ENCODE data around the gene LRTM2. TPM values are rescaled to one million over a fixed set of nuclear protein-coding genes. Genes with fewer than 3 reads are reported as not detected.

Gene LRTM2
- total RNA-seq, 4 donors from 2014 or later, result not detected

DNA sequence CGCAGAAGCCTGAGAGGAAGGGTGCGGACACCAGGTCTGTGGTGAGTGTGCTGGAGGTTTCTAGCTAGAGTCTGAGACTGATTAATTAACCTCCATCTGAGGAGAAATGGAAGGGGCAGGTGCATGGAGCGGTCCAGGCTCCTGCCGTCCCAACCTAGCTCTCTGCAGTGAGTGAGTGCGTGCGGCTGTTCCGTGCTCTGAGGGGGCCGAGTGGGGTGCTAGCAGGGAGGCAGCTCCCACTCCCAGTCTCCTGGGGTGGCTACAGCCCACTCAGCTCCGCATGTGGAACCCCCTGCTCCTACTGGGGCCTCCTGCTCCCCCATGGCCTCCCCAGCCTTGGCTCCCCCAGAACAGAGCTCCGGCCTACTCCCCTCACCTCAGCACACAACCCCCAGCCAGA, 2.9 kb downstream of the LRTM2 start:
- TF ChIP-seq CTCF (IDR thresholded peaks at IDR 0.05; ENCODE audit: low read depth), result no peak

GRCh38 chr12:1825382-1826102, 5.2 kb downstream of the LRTM2 start:
- TF ChIP-seq CTCF (IDR thresholded peaks at IDR 0.05; ENCODE audit: low read depth), result no peak

DNA sequence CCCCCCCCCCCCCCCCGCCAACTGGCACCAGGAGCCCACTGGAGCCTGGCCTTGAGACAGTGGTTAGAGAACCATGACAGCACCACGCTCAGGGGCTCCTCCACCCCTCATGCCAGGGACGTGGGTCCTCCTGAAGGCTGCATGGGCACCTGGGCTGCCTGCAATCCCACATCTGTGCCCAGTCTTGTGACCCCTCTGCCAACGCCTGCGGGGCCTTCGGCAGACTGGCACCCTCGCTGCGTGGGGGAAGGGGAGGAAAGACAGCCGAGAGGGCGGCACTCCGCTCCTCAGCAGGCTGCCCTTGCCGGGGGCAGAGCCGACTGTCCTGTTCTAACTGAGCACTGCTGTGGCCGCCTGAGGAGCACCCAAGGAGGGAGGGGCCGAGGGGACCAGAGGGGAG, 6.0 kb downstream of the LRTM2 start:
- TF ChIP-seq CTCF (IDR thresholded peaks at IDR 0.05; ENCODE audit: low read depth), result no peak

DNA sequence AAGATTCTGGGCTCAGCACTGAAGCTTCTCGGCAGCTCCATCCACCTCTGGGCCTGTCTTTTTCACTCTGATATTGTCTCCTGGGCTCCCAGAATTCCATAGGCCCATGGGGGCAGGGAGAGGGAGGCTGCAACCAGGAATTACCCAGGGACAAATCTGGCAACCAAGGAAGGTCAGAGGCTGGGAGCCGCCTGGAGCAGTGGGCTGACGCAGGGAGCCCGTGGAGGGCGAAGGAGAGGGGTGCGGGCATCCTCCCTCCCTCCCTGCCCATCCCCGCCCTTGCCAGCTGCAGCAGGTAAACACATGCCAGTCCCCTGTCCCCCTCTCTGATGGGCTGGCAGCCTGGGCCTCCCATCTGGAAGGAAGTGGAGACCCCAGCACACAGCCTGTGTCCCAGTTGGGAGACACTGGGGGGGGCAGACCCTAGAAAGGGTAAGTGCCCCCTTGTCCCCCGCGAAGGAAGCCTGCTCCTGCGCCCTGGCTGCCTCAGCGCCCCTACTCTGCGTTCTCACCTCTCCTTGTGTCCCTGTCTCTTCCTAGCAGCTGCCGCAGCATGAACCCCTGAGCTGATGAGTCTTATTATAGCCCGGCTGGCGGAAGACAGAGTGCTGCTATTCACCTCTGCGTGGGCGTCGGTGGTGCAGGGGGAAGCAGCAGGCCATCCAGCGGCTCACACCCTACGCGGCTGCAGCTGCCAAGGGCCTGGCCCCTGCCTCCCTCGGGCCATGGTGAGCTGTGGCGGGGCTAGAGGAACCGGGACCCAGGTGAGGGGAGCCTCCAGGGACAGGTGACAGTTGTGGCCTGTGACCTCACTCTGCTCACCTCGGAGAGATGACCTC, 6.7 kb downstream of the LRTM2 start:
- no peak for TF ChIP-seq CTCF (IDR thresholded peaks at IDR 0.05; ENCODE audit: low read depth)

GRCh38 chr12:1827826-1828805, 7.8 kb downstream of the LRTM2 start:
- TF ChIP-seq CTCF (IDR thresholded peaks at IDR 0.05; ENCODE audit: low read depth), result no peak

- TF ChIP-seq CTCF (IDR thresholded peaks at IDR 0.05; ENCODE audit: low read depth), result no peak
These were observed 8.5 kb downstream of the LRTM2 start for GRCh38 chr12:1828856-1829255.
